HG03108 (cell line): ENCODE results near the gene MYH10.
A peak's percentile ranks its signal among the peaks of the same experiment; 100 is the strongest.

Experiments
- ATAC-seq: cut with Tn5 transposase; IDR thresholded peaks from one replicate; pipeline ENCODE4 v1.9.1; 2021; ENCODE audit warnings: moderate library complexity; ENCODE audit not compliant: unreplicated experiment

Gene MYH10

GRCh38 chr17:8649157-8650118, 18.9 kb upstream of the MYH10 start:
- ATAC-seq = no peak

- no peak for ATAC-seq
These were observed 17.4 kb upstream of the MYH10 start for GRCh38 chr17:8647956-8648355.

- no peak for ATAC-seq
These were observed 16.7 kb upstream of the MYH10 start for GRCh38 chr17:8647202-8647601.

GRCh38 chr17:8644507-8644902, 14.0 kb upstream of the MYH10 start:
- no peak for ATAC-seq

GRCh38 chr17:8643855-8644506, 13.5 kb upstream of the MYH10 start:
- ATAC-seq = no peak

- ATAC-seq = no peak
These were observed 9.2 kb upstream of the MYH10 start for GRCh38 chr17:8639709-8640108.

GRCh38 chr17:8632061-8632460, 1.5 kb upstream of the MYH10 start:
- ATAC-seq = no peak

- no peak for ATAC-seq
These were observed 991 bp upstream of the MYH10 start for GRCh38 chr17:8631554-8631877.

GRCh38 chr17:8630802-8631553, 453 bp upstream of the MYH10 start:
- ATAC-seq = peak; percentile 99

GRCh38 chr17:8629371-8630226, 926 bp downstream of the MYH10 start:
- no peak for ATAC-seq

GRCh38 chr17:8628609-8629169, 1.8 kb downstream of the MYH10 start:
- no peak for ATAC-seq

- ATAC-seq = no peak
These were observed 2.4 kb downstream of the MYH10 start for GRCh38 chr17:8628172-8628571.

GRCh38 chr17:8623591-8623990, 6.9 kb downstream of the MYH10 start:
- ATAC-seq = no peak

GRCh38 chr17:8622191-8622590, 8.3 kb downstream of the MYH10 start:
- no peak for ATAC-seq

- ATAC-seq = no peak
These were observed 8.9 kb downstream of the MYH10 start for GRCh38 chr17:8621585-8621984.

GRCh38 chr17:8619294-8619693, 11.2 kb downstream of the MYH10 start:
- no peak for ATAC-seq

GRCh38 chr17:8618825-8619224, 11.7 kb downstream of the MYH10 start:
- ATAC-seq = no peak

GRCh38 chr17:8614988-8615387, 15.5 kb downstream of the MYH10 start:
- no peak for ATAC-seq

GRCh38 chr17:8611619-8612298, 18.8 kb downstream of the MYH10 start:
- ATAC-seq = no peak

GRCh38 chr17:8611137-8611536, 19.4 kb downstream of the MYH10 start:
- ATAC-seq = no peak
